H1 (cell line): Measurements from ENCODE around the gene GAN. TPM values are rescaled to one million over a fixed set of nuclear protein-coding genes. Genes with fewer than 3 reads are reported as not detected.

Source experiments
- JUN ChIP-seq: IDR thresholded peaks from 2 replicates; pipeline ENCODE4 v1.6.1; 2011; ENCODE audit warnings: low read depth, mild to moderate bottlenecking, improper control_type of control experiment, low read length
- POLR2AphosphoS5 ChIP-seq: IDR thresholded peaks from 2 replicates; pipeline ENCODE4 v1.6.1; 2011; ENCODE audit warnings: low read depth, low read length
- TEAD4 ChIP-seq: IDR thresholded peaks from 2 replicates; pipeline ENCODE4 v1.6.1; 2012; ENCODE audit warnings: low read depth, low read length, inconsistent platforms, mixed read lengths
- USF2 ChIP-seq: IDR thresholded peaks from 2 replicates; pipeline ENCODE4 v1.6.1; 2011; ENCODE audit warnings: low read length, improper control_type of control experiment
- polyA plus RNA-seq, 7 experiments: library from polyadenylated mRNA; depleted of rRNA in 3 of 7; stranded (reverse) in 5 of 7; unstranded in 2 of 7; fragments of >200 nt in 5 of 7; fragments of 200-250 nt in 2 of 7; gene quantifications; 1 replicate in 5 of 7; 2 replicates in 1 of 7; 4 replicates in 1 of 7; pipeline versions ENCODE4 v1.2.1 to v1.2.3, GENCODE V29; 2011 to 2013; ENCODE audit warnings: missing spikeins in 2 of 7, mixed read lengths in 2 of 7
- total RNA-seq: library from RNA; stranded (reverse); fragmentation: NEBNext Ultra II Directional; extraction: Animal tissue kit (Norgen Biotek cat#: 25700); gene quantifications from 2 replicates; pipeline ENCODE4 v1.2.1, GENCODE V29; 2021

The GAN gene
- total and polyA plus RNA-seq, 2 of the 8 experiments (the other 6 are each of a cell fraction or from before 2014, with no cell fraction given), result 4.5 to 23.9 TPM

- TF ChIP-seq USF2 (no peak), POLR2AphosphoS5 (no peak), TEAD4 (no peak), JUN (no peak)
Observed at GRCh38 chr16:81360135-81360534, 45.4 kb downstream of the GAN start (continued).
